Hepatocyte (in vitro differentiated cells): ENCODE results near the gene TMEM45A. TPM values are rescaled to one million over a fixed set of nuclear protein-coding genes. Genes with fewer than 3 reads are reported as not detected.
A peak's percentile ranks its signal among the peaks of the same experiment; 100 is the strongest.

Experiments used
- DNase-seq: peaks from one replicate; pipeline ENCODE4 v3.0.0-alpha.2; 2016; ENCODE audit warnings: low spot score
- H2AFZ ChIP-seq: fragments of 200-600 bp; sonication (generic); 2 replicates; pipeline ENCODE4 v1.6.0; 2016; ENCODE audit warnings: antibody characterized with exemption, mild to moderate bottlenecking
- H3K27ac ChIP-seq: fragments of 200-600 bp; sonication (generic); 2 replicates; pipeline ENCODE4 v1.5.1; 2016; ENCODE audit warnings: mild to moderate bottlenecking
- H3K27me3 ChIP-seq: fragments of 200-600 bp; sonication (generic); 2 replicates; pipeline ENCODE4 v1.6.1; 2016
- H3K36me3 ChIP-seq: fragments of 200-600 bp; sonication (generic); replicated peaks from 2 replicates; pipeline ENCODE4 v1.5.1; 2016; ENCODE audit warnings: low read depth; ENCODE audit not compliant: insufficient read depth
- H3K4me1 ChIP-seq: fragments of 200-600 bp; sonication (generic); 2 replicates; pipeline ENCODE4 v1.5.1; 2016; ENCODE audit warnings: mild to moderate bottlenecking, moderate library complexity; ENCODE audit not compliant: insufficient read depth
- H3K4me2 ChIP-seq: fragments of 200-600 bp; sonication (generic); 2 replicates; pipeline ENCODE4 v1.6.0; 2016
- H3K4me3 ChIP-seq: fragments of 200-600 bp; sonication (generic); 2 replicates; pipeline ENCODE4 v1.5.1; 2016; ENCODE audit warnings: mild to moderate bottlenecking
- H3K79me2 ChIP-seq: fragments of 200-600 bp; sonication (generic); 2 replicates; pipeline ENCODE4 v1.6.0; 2017; ENCODE audit warnings: mild to moderate bottlenecking
- H3K9me2 ChIP-seq: fragments of 200-600 bp; sonication (generic); replicated peaks from 2 replicates; pipeline ENCODE4 v1.6.0; 2017; ENCODE audit warnings: mild to moderate bottlenecking; ENCODE audit not compliant: insufficient read depth
- H3K9me3 ChIP-seq: fragments of 200-600 bp; sonication (generic); 2 replicates; pipeline ENCODE4 v1.5.1; 2016; ENCODE audit warnings: low read depth, mild to moderate bottlenecking
- H4K20me1 ChIP-seq: fragments of 200-600 bp; sonication (generic); 2 replicates; pipeline ENCODE4 v1.6.0; 2016; ENCODE audit warnings: mild to moderate bottlenecking; ENCODE audit not compliant: insufficient read depth, poor library complexity, severe bottlenecking
- EZH2 ChIP-seq: fragments of 200-600 bp; sonication (generic); IDR thresholded peaks from 2 replicates; pipeline ENCODE4 v1.6.1; 2016; ENCODE audit warnings: antibody characterized with exemption, mild to moderate bottlenecking, borderline replicate concordance
- EZH2phosphoT487 ChIP-seq: fragments of 200-600 bp; sonication (generic); IDR thresholded peaks from one replicate; pipeline ENCODE4 v1.6.1; 2018; ENCODE audit warnings: antibody characterized with exemption, mild to moderate bottlenecking, low read depth, moderate library complexity; ENCODE audit not compliant: unreplicated experiment, severe bottlenecking
- WGBS: methylation state at CpG from one replicate; pipeline ENCODE4 v1.1.6; 2016; ENCODE audit warnings: low lambda C conversion rate; ENCODE audit errors: missing lambda C conversion rate; 5-methylcytosine and 5-hydroxymethylcytosine counted together
- polyA plus RNA-seq: library from polyadenylated mRNA; unstranded; fragments of >200 nt; fragmentation: Nextera tagmentation; extraction: Ambion mirVana; gene quantifications from 2 replicates; pipeline ENCODE4 v1.2.1, GENCODE V29; 2016
- total RNA-seq: library from RNA; depleted of rRNA; stranded (reverse); fragments of >200 nt; gene quantifications from 2 replicates; pipeline ENCODE4 v1.2.3, GENCODE V29; 2014
- TF ChIP-seq, protein P1 (sequence below): fragments of 200-600 bp; sonication (generic); IDR thresholded peaks from 2 replicates; pipeline ENCODE4 v1.5.1; 2016; ENCODE audit warnings: antibody characterized with exemption, mild to moderate bottlenecking; ENCODE audit not compliant: poor library complexity

Gene TMEM45A
- total and polyA plus RNA-seq, 2 experiments from 2014 or later, result 82.6 to 88.0 TPM

DNA sequence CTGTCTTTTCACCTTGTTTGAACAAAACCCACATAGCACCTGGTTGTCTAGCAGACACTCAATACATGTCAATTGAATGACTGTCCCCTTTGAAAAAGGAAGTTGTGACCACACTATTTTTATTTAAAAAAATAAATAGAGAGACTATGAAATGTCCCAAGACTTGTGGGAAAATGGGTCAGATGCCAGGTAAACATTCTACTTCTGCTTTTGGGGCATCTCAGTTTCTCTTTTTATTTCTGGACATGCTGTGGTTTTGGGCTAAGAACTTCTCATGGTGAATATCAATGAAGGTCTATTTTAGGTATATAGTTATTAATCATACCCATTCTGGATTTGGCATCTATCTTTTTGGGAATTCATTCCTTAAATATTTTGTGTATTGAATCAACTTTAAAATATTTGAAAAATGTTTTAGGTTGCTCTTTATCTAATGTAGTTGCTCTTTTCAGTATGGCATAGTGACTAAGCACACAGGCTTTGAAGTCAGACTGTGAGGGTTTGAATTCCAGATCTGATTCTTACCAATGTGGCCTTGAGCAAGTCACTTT is 4.4 kb downstream of the TMEM45A start:
- Histone ChIP-seq H3K79me2 (peaks cover 65% of the 10 kb centered on the region), H3K4me2 (no peak overlapping the region), H3K4me3 (no peak overlapping the region), H3K27ac (no peak overlapping the region), H3K36me3 (no peaks in the 10 kb centered on the region), H4K20me1 (no peaks in the 10 kb centered on the region), H3K9me3 (no peaks in the 10 kb centered on the region), H3K9me2 (no peaks in the 10 kb centered on the region), H3K27me3 (no peaks in the 10 kb centered on the region), H3K4me1 (no peaks in the 10 kb centered on the region), H2AFZ (no peak overlapping the region)
- DNase-seq, result no peak
- TF ChIP-seq, protein P1, sequence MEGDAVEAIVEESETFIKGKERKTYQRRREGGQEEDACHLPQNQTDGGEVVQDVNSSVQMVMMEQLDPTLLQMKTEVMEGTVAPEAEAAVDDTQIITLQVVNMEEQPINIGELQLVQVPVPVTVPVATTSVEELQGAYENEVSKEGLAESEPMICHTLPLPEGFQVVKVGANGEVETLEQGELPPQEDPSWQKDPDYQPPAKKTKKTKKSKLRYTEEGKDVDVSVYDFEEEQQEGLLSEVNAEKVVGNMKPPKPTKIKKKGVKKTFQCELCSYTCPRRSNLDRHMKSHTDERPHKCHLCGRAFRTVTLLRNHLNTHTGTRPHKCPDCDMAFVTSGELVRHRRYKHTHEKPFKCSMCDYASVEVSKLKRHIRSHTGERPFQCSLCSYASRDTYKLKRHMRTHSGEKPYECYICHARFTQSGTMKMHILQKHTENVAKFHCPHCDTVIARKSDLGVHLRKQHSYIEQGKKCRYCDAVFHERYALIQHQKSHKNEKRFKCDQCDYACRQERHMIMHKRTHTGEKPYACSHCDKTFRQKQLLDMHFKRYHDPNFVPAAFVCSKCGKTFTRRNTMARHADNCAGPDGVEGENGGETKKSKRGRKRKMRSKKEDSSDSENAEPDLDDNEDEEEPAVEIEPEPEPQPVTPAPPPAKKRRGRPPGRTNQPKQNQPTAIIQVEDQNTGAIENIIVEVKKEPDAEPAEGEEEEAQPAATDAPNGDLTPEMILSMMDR, result no peak
- TF ChIP-seq EZH2phosphoT487, result no peak
- no peak for TF ChIP-seq EZH2

DNA sequence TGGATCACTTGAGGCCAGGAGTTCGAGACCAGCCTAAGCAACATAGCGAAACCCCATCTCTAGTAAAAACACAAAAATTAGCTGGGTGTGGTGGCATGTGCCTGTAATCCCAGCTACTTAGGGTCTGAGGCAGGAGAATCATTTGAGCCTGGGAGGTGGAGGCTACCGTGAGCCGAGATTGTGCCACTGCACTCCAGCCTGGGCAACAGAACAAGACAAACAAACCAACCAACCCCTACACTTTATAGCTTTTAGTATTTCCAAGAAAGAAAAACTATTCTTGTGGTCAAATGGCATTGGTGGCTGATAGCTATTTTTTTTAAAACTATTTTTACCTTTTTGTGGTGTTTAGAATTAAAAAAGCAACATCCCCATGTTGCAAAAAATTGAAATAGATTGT is 7.2 kb downstream of the TMEM45A start:
- H3K9me3 ChIP-seq, result no peaks in the 10 kb centered on the region
- H3K36me3 ChIP-seq, result no peaks in the 10 kb centered on the region
- WGBS, result 98% methylated on average over 4 of the region's 4 CpGs
- no peaks in the 10 kb centered on the region for H3K4me1 ChIP-seq
- peaks cover 50% of the 10 kb centered on the region for H3K79me2 ChIP-seq
- no peak overlapping the region for H3K4me3 ChIP-seq
- H3K27ac ChIP-seq, result peak overlapping the region; percentile 47
- no peaks in the 10 kb centered on the region for H3K27me3 ChIP-seq
- H3K9me2 ChIP-seq, result no peaks in the 10 kb centered on the region
- TF ChIP-seq, protein P1, result no peak
- TF ChIP-seq EZH2phosphoT487, result no peak
- no peak for TF ChIP-seq EZH2
- H2AFZ ChIP-seq, result no peak overlapping the region
- no peak overlapping the region for H3K4me2 ChIP-seq
- no peak for DNase-seq
- no peaks in the 10 kb centered on the region for H4K20me1 ChIP-seq

DNA sequence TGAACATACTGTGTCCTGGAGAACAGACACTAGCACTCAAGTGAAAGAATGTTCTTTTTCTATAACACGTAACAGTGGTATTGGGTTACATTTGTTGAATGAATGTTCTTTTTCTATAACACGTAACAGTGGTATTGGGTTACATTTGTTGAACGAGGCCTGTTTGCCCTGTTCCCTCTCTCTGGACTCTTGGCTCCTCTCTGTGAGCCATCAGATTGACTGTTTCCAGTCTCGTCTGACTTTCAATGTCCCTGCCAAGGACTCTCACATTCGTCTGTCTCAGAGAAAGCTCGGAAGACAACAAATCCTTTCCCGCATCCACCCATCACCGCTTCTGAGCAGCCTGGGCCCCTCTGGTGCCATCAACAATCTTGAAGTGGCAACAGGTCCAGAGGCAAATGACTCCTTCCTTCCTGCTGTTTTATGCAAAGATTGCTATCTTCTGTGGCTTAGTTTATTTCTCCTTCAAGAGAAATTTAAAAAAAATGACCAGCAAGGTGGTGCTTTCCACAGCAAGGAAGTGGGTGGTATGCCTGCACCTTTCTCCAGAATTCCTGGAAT is 8.0 kb downstream of the TMEM45A start:
- Histone ChIP-seq H2AFZ (no peak overlapping the region), H3K27me3 (no peaks in the 10 kb centered on the region), H3K4me1 (no peaks in the 10 kb centered on the region), H3K4me3 (no peak overlapping the region), H3K9me2 (no peaks in the 10 kb centered on the region), H3K4me2 (no peak overlapping the region), H3K9me3 (no peaks in the 10 kb centered on the region), H4K20me1 (no peaks in the 10 kb centered on the region), H3K27ac (peak overlapping the region; percentile 64), H3K79me2 (peaks cover 45% of the 10 kb centered on the region), H3K36me3 (no peaks in the 10 kb centered on the region)
- TF ChIP-seq, protein P1, result no peak
- TF ChIP-seq EZH2, result no peak
- no peak for TF ChIP-seq EZH2phosphoT487
- WGBS, result 67% methylated on average over 8 of the region's 8 CpGs
- no peak for DNase-seq
